ENCODE results near the gene NCBP3. TPM values are rescaled to one million over a fixed set of nuclear protein-coding genes. Genes with fewer than 3 reads are reported as not detected.
A peak's percentile ranks its signal among the peaks of the same experiment; 100 is the strongest.

NCBP3 gene
- total and polyA plus RNA-seq, 2 of the 8 experiments (the other 6 are each of a cell fraction or from before 2014, with no cell fraction given) = 19.6 to 46.1 TPM

- Histone ChIP-seq H3K36me3 (ENCODE audit: control insufficient read depth in 2 of 4, insufficient read depth in 4 of 4, low read length in 3 of 4) (no peaks in the 10 kb centered on the region), H3K23me2 (ENCODE audit: low read depth, low read length) (no peaks in the 10 kb centered on the region), H3K79me1 (ENCODE audit: low read depth, low read length) (no peaks in the 10 kb centered on the region), H3K56ac (replicated peaks; ENCODE audit: insufficient read length, low read depth, low read length) (no peak overlapping the region), H3K23ac (ENCODE audit: insufficient read length) (no peak overlapping the region), H3K18ac (ENCODE audit: extremely low read depth, low read length) (no peak overlapping the region), H3K14ac (ENCODE audit: insufficient read length) (no peak overlapping the region), H4K5ac (ENCODE audit: insufficient read length, low read depth, low read length) (no peak overlapping the region), H3K9ac (replicated peaks in 1 of 4; ENCODE audit: extremely low read depth in 1 of 4, low read depth in 3 of 4, low read length in 3 of 4) (no peak overlapping the region), H2BK12ac (ENCODE audit: low read depth, low read length) (peak overlapping the region; percentile 20; the same call in 1 of the 2 replicates), H3K9me3 (ENCODE audit: insufficient read depth in 2 of 2, low read depth in 1 of 2, low read length in 1 of 2) (no peaks in the 10 kb centered on the region), H2BK20ac (ENCODE audit: low read length) (no peak overlapping the region), H2BK120ac (replicated peaks; ENCODE audit: low read depth, low read length) (no peak overlapping the region), H2AFZ (ENCODE audit: low read length) (no peak overlapping the region), H2AK5ac (ENCODE audit: low read depth, low read length) (peak overlapping the region; percentile 13; the same call in 1 of the 2 replicates), H3K4me1 (replicated peaks in 1 of 4; ENCODE audit: control insufficient read depth in 3 of 4, insufficient read depth in 4 of 4, low read length in 3 of 4) (no peaks in the 10 kb centered on the region; a peak in 1 of 7 replicates), H3K27ac (ENCODE audit: low read depth, low read length) (no peak overlapping the region), H4K8ac (ENCODE audit: extremely low read depth, insufficient read depth, low read length) (no peak overlapping the region), H3K27me3 (replicated peaks in 1 of 4; ENCODE audit: control insufficient read depth in 3 of 4, extremely low read depth in 1 of 4, insufficient read depth in 3 of 4, low read length in 3 of 4) (no peaks in the 10 kb centered on the region), H2BK15ac (ENCODE audit: low read length) (no peak overlapping the region), H2BK5ac (ENCODE audit: low read depth, low read length) (peak overlapping the region; percentile 18; the same call in 1 of the 2 replicates), H4K91ac (replicated peaks; ENCODE audit: insufficient read length, low read length) (no peak overlapping the region), H3K4ac (replicated peaks; ENCODE audit: insufficient read length, low read depth, low read length) (no peak overlapping the region), H4K20me1 (replicated peaks in 1 of 2; ENCODE audit: control insufficient read depth in 1 of 2, insufficient read depth in 2 of 2, low read length in 2 of 2) (peaks cover 2 to 5% of the 10 kb centered on the region in 2 experiments), H3K4me2 (ENCODE audit: insufficient read depth in 1 of 2, low read depth in 2 of 2, low read length in 2 of 2) (no peak overlapping the region), H3K4me3 (ENCODE audit: extremely low read depth in 1 of 4, insufficient read depth in 2 of 4, low read depth in 3 of 4, low read length in 4 of 4) (no peak overlapping the region), H3K79me2 (ENCODE audit: control insufficient read depth in 1 of 2, insufficient read depth in 2 of 2, low read length in 2 of 2) (no peaks in the 10 kb centered on the region)
- FAIRE-seq (no peak), DNase-seq (ENCODE audit: low read depth in 1 of 2, low spot score in 2 of 2) (no peak)
- ChIA-PET POLR2A (ENCODE audit: partially characterized antibody) (interaction anchor here (0.7 to 1.0 kb wide), 3 partner anchors 49 to 234 kb away, joined by 3 to 4 read pairs (median 3); no protein-coding TSS in a partner anchor), CTCF (ENCODE audit: partially characterized antibody) (interaction anchor here (0.6 to 3.8 kb wide), 10 partner anchors 11 to 118 kb away, joined by 3 to 32 read pairs (median 3); partner anchors contain the start of gene NCBP3)
- WGBS, 2 experiments (ENCODE audit: extremely low coverage in 1 of 2, insufficient coverage in 1 of 2, insufficient read length in 1 of 2, insufficient replicate concordance in 2 of 2, low coverage in 1 of 2, low lambda C conversion rate in 2 of 2, missing lambda C conversion rate in 1 of 2) = 92% methylated on average over 17 of the region's 17 CpGs; no CpG with 5 or more reads in 1 of the 2 experiments
- TF ChIP-seq CBX8 (IDR thresholded peaks at IDR 0.05; ENCODE audit: borderline replicate concordance, low read depth, low read length) (no peak), CBX5 (IDR thresholded peaks at IDR 0.05; ENCODE audit: low read depth, low read length) (no peak), RNF2 (IDR thresholded peaks at IDR 0.05; ENCODE audit: borderline replicate concordance, low read depth, low read length, missing control alignments, poor library complexity, severe bottlenecking) (no peak), SRF (IDR thresholded peaks at IDR 0.05; ENCODE audit: low read depth, low read length) (no peak), BACH1 (IDR thresholded peaks at IDR 0.05; ENCODE audit: low read length) (no peak), POLR2A (IDR thresholded peaks at IDR 0.05; ENCODE audit: control extremely low read depth in 1 of 2, low read depth in 2 of 2, low read length in 2 of 2) (no peak), SIN3A (conservative IDR thresholded peaks at IDR 0.05 in 1 of 2, IDR thresholded peaks at IDR 0.05 in 1 of 2; ENCODE audit: low read depth in 1 of 2, low read length in 2 of 2) (no peak), PHF8 (conservative IDR thresholded peaks at IDR 0.05; ENCODE audit: low read depth, low read length) (no peak), EZH2 (IDR thresholded peaks at IDR 0.05; ENCODE audit: low read depth, low read length, severe bottlenecking) (no peak)
- TF ChIP-seq, protein P1, sequence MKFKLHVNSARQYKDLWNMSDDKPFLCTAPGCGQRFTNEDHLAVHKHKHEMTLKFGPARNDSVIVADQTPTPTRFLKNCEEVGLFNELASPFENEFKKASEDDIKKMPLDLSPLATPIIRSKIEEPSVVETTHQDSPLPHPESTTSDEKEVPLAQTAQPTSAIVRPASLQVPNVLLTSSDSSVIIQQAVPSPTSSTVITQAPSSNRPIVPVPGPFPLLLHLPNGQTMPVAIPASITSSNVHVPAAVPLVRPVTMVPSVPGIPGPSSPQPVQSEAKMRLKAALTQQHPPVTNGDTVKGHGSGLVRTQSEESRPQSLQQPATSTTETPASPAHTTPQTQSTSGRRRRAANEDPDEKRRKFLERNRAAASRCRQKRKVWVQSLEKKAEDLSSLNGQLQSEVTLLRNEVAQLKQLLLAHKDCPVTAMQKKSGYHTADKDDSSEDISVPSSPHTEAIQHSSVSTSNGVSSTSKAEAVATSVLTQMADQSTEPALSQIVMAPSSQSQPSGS (IDR thresholded peaks at IDR 0.05; ENCODE audit: low read length) = no peak
Observed at GRCh38 chr17:3796110-3796821, 49.8 kb downstream of the NCBP3 start.
